ENCODE measurements around the gene XPO5. TPM values are rescaled to one million over a fixed set of nuclear protein-coding genes. Genes with fewer than 3 reads are reported as not detected.

XPO5 gene
- total RNA-seq, 1 donor from 2014 or later = 35.0 TPM

- no peak for DNase-seq (ENCODE audit: extremely low spot score, unreplicated experiment)
- no peak for TF ChIP-seq CTCF (IDR thresholded peaks at IDR 0.05)
- H3K4me1 Mint-ChIP-seq (ENCODE audit: unreplicated experiment) = peaks cover 14% of the 10 kb centered on the region
- peaks cover 40% of the 10 kb centered on the region for H3K36me3 Mint-ChIP-seq (ENCODE audit: unreplicated experiment)
- H3K27me3 Mint-ChIP-seq (ENCODE audit: unreplicated experiment) = no peaks in the 10 kb centered on the region
- H3K9me3 Mint-ChIP-seq (ENCODE audit: unreplicated experiment) = no peaks in the 10 kb centered on the region
- no peak overlapping the region for H3K4me3 Mint-ChIP-seq (ENCODE audit: unreplicated experiment)
- H3K27ac Mint-ChIP-seq (ENCODE audit: unreplicated experiment) = no peak overlapping the region
Measured at GRCh38 chr6:43622541-43622940, 46.7 kb upstream of the XPO5 start.

- Mint-ChIP-seq H3K27ac (ENCODE audit: unreplicated experiment) (no peak overlapping the region), H3K4me1 (ENCODE audit: unreplicated experiment) (peaks cover 7% of the 10 kb centered on the region), H3K9me3 (ENCODE audit: unreplicated experiment) (no peaks in the 10 kb centered on the region), H3K4me3 (ENCODE audit: unreplicated experiment) (no peak overlapping the region), H3K36me3 (ENCODE audit: unreplicated experiment) (peaks cover 38% of the 10 kb centered on the region), H3K27me3 (ENCODE audit: unreplicated experiment) (no peaks in the 10 kb centered on the region)
- no peak for TF ChIP-seq CTCF (IDR thresholded peaks at IDR 0.05)
- DNase-seq (ENCODE audit: extremely low spot score, unreplicated experiment) = no peak
Measured at GRCh38 chr6:43621836-43622180, 46.0 kb upstream of the XPO5 start.

- DNase-seq (ENCODE audit: extremely low spot score, unreplicated experiment) = no peak
- no peaks in the 10 kb centered on the region for H3K27me3 Mint-ChIP-seq (ENCODE audit: unreplicated experiment)
- no peak overlapping the region for H3K4me3 Mint-ChIP-seq (ENCODE audit: unreplicated experiment)
- no peaks in the 10 kb centered on the region for H3K9me3 Mint-ChIP-seq (ENCODE audit: unreplicated experiment)
- H3K36me3 Mint-ChIP-seq (ENCODE audit: unreplicated experiment) = peaks cover 34% of the 10 kb centered on the region
- TF ChIP-seq CTCF (IDR thresholded peaks at IDR 0.05) = no peak
- H3K27ac Mint-ChIP-seq (ENCODE audit: unreplicated experiment) = no peak overlapping the region
- H3K4me1 Mint-ChIP-seq (ENCODE audit: unreplicated experiment) = peaks cover 1% of the 10 kb centered on the region
Measured at GRCh38 chr6:43621078-43621835, 45.4 kb upstream of the XPO5 start.

- Mint-ChIP-seq H3K27me3 (ENCODE audit: unreplicated experiment) (no peaks in the 10 kb centered on the region), H3K36me3 (ENCODE audit: unreplicated experiment) (peaks cover 17% of the 10 kb centered on the region), H3K27ac (ENCODE audit: unreplicated experiment) (peak overlapping the region; percentile 4), H3K9me3 (ENCODE audit: unreplicated experiment) (no peaks in the 10 kb centered on the region), H3K4me3 (ENCODE audit: unreplicated experiment) (no peak overlapping the region), H3K4me1 (ENCODE audit: unreplicated experiment) (no peaks in the 10 kb centered on the region)
- DNase-seq (ENCODE audit: extremely low spot score, unreplicated experiment) = no peak
- TF ChIP-seq CTCF (IDR thresholded peaks at IDR 0.05) = no peak
Measured at GRCh38 chr6:43616725-43617472, 41.1 kb upstream of the XPO5 start.

- Mint-ChIP-seq H3K9me3 (ENCODE audit: unreplicated experiment) (no peaks in the 10 kb centered on the region), H3K27me3 (ENCODE audit: unreplicated experiment) (no peaks in the 10 kb centered on the region), H3K36me3 (ENCODE audit: unreplicated experiment) (peaks cover 16% of the 10 kb centered on the region), H3K27ac (ENCODE audit: unreplicated experiment) (no peak overlapping the region), H3K4me3 (ENCODE audit: unreplicated experiment) (no peak overlapping the region), H3K4me1 (ENCODE audit: unreplicated experiment) (no peaks in the 10 kb centered on the region)
- TF ChIP-seq CTCF (IDR thresholded peaks at IDR 0.05) = no peak
- DNase-seq (ENCODE audit: extremely low spot score, unreplicated experiment) = no peak
Measured at GRCh38 chr6:43614396-43614730, 38.5 kb upstream of the XPO5 start.
